DOHH2 (cell line): ENCODE data around the gene TXNDC9.

Experiments
- H3F3A ChIP-seq: fragments of 200-600 bp; sonication (generic), shearing (Covaris generic); 2 replicates; pipeline ENCODE4 v1.6.0; 2016; ENCODE audit warnings: antibody characterized with exemption, mild to moderate bottlenecking; ENCODE audit not compliant: control insufficient read depth, insufficient read depth
- H3K27ac ChIP-seq: fragments of 200-600 bp; sonication (generic); 2 replicates; pipeline ENCODE4 v1.5.1; 2014; ENCODE audit warnings: low read depth, mild to moderate bottlenecking, low read length, moderate library complexity
- H3K27me3 ChIP-seq: fragments of 200-600 bp; sonication (generic); 2 replicates; pipeline ENCODE4 v1.6.1; 2014; ENCODE audit warnings: mild to moderate bottlenecking, low read length, mixed read lengths; ENCODE audit not compliant: control insufficient read depth
- H3K36me3 ChIP-seq: fragments of 200-600 bp; sonication (generic); 2 replicates; pipeline ENCODE4 v1.6.1; 2014; ENCODE audit warnings: mild to moderate bottlenecking, low read length, moderate library complexity, mixed read lengths; ENCODE audit not compliant: control insufficient read depth
- H3K4me1 ChIP-seq: fragments of 200-600 bp; sonication (generic); 2 replicates; pipeline ENCODE4 v1.6.1; 2014; ENCODE audit warnings: mild to moderate bottlenecking, low read length, mixed read lengths; ENCODE audit not compliant: control insufficient read depth
- H3K4me2 ChIP-seq: fragments of 200-600 bp; sonication (generic); 2 replicates; pipeline ENCODE4 v1.6.0; 2014; ENCODE audit warnings: mild to moderate bottlenecking, low read length, moderate library complexity
- H3K4me3 ChIP-seq: fragments of 200-600 bp; sonication (generic); 2 replicates; pipeline ENCODE4 v1.5.1; 2014; ENCODE audit warnings: mild to moderate bottlenecking, low read length, mixed read lengths
- H3K79me2 ChIP-seq: fragments of 200-600 bp; sonication (generic); 2 replicates; pipeline ENCODE4 v1.6.1; 2014; ENCODE audit warnings: mild to moderate bottlenecking, low read length, mixed read lengths; ENCODE audit not compliant: control insufficient read depth
- H3K9me2 ChIP-seq: fragments of 200-600 bp; sonication (generic); replicated peaks from 2 replicates; pipeline ENCODE4 v1.6.1; 2014; ENCODE audit warnings: mild to moderate bottlenecking, low read length, mixed read lengths; ENCODE audit not compliant: control insufficient read depth
- H3K9me3 ChIP-seq: fragments of 200-600 bp; sonication (generic); 2 replicates; pipeline ENCODE4 v1.6.1; 2014; ENCODE audit warnings: antibody characterized with exemption, low read length, mixed read lengths; ENCODE audit not compliant: control insufficient read depth, insufficient read depth
- H4K20me1 ChIP-seq: fragments of 200-600 bp; sonication (generic); 2 replicates; pipeline ENCODE4 v1.6.0; 2014; ENCODE audit warnings: low read depth, mild to moderate bottlenecking, antibody characterized with exemption, low read length, moderate library complexity; ENCODE audit not compliant: control insufficient read depth, insufficient read depth
- CTCF ChIP-seq: fragments of 200-600 bp; sonication (generic); IDR thresholded peaks from one replicate; pipeline ENCODE4 v1.5.1; 2014; ENCODE audit warnings: antibody characterized with exemption, mild to moderate bottlenecking, low read depth, low read length; ENCODE audit not compliant: poor library complexity, severe bottlenecking
- EZH2phosphoT487 ChIP-seq: fragments of 200-600 bp; sonication (generic); IDR thresholded peaks from 2 replicates; pipeline ENCODE4 v1.6.1; 2017; ENCODE audit warnings: borderline replicate concordance, mild to moderate bottlenecking, antibody characterized with exemption, low read length, moderate library complexity, mixed read lengths

Gene TXNDC9

GRCh38 chr2:99354070-99354469 is 17.9 kb upstream of the TXNDC9 start:
- Histone ChIP-seq H4K20me1 (peaks cover 20% of the 10 kb centered on the region), H3F3A (peaks cover 4% of the 10 kb centered on the region; the same call in 1 of the 2 replicates)

GRCh38 chr2:99350194-99350593 is 14.1 kb upstream of the TXNDC9 start:
- Histone ChIP-seq H3K36me3 (peaks cover 19% of the 10 kb centered on the region; the same call in 1 of the 2 replicates), H3K9me2 (no peaks in the 10 kb centered on the region), H4K20me1 (peaks cover 14% of the 10 kb centered on the region; the same call in 1 of the 2 replicates), H3K4me2 (peak overlapping the region; percentile 29), H3K4me3 (no peak overlapping the region), H3K27ac (no peak overlapping the region; the same call in 1 of the 2 replicates), H3K9me3 (no peaks in the 10 kb centered on the region), H3K27me3 (no peaks in the 10 kb centered on the region), H3K79me2 (peaks cover 100% of the 10 kb centered on the region), H3F3A (peaks cover 7% of the 10 kb centered on the region), H3K4me1 (peaks cover 33% of the 10 kb centered on the region)
- TF ChIP-seq EZH2phosphoT487: no peak

More at GRCh38 chr2:99354070-99354469, 17.9 kb upstream of the TXNDC9 start:
- Histone ChIP-seq H3K9me2 (no peaks in the 10 kb centered on the region), H3K9me3 (no peaks in the 10 kb centered on the region), H3K27me3 (no peaks in the 10 kb centered on the region), H3K27ac (no peak overlapping the region), H3K36me3 (peaks cover 27% of the 10 kb centered on the region; the same call in 1 of the 2 replicates), H3K4me3 (no peak overlapping the region), H3K4me2 (no peak overlapping the region), H3K4me1 (peaks cover 24% of the 10 kb centered on the region), H3K79me2 (peaks cover 100% of the 10 kb centered on the region)
- TF ChIP-seq CTCF (no peak), EZH2phosphoT487 (no peak)

GRCh38 chr2:99348173-99348572 is 12.0 kb upstream of the TXNDC9 start:
- Histone ChIP-seq H4K20me1 (peaks cover 22% of the 10 kb centered on the region; the same call in 1 of the 2 replicates), H3K4me2 (no peak overlapping the region)

More at GRCh38 chr2:99348173-99348572, 12.0 kb upstream of the TXNDC9 start:
- peaks cover 100% of the 10 kb centered on the region for H3K79me2 ChIP-seq
- H3K4me3 ChIP-seq: no peak overlapping the region
- H3K36me3 ChIP-seq: peaks cover 18% of the 10 kb centered on the region; the same call in 1 of the 2 replicates
- no peaks in the 10 kb centered on the region for H3K27me3 ChIP-seq
- TF ChIP-seq EZH2phosphoT487: no peak
- TF ChIP-seq CTCF: no peak
- H3F3A ChIP-seq: peaks cover 5% of the 10 kb centered on the region
- H3K9me3 ChIP-seq: no peaks in the 10 kb centered on the region
- no peaks in the 10 kb centered on the region for H3K9me2 ChIP-seq
- no peak overlapping the region for H3K27ac ChIP-seq
- H3K4me1 ChIP-seq: peaks cover 33% of the 10 kb centered on the region
